Inflammatory macrophage (primary cell): ENCODE measurements around the gene CELF5.
"Not testable (repeated sequence)": the region's sequence is repeated elsewhere in the genome, so short reads cannot be mapped to it uniquely, and the experiment has no call there.

Source experiments
- DNase-seq, 2 donors: peaks; one replicate each; pipeline ENCODE4 v3.0.0-alpha.2; 2020 to 2022

CELF5 gene

GRCh38 chr19:3208317-3209207 lies 15.9 kb upstream of the CELF5 start:
- DNase-seq = no peak

GRCh38 chr19:3210347-3211017 lies 14.0 kb upstream of the CELF5 start:
- peak; percentile 56 to 60 for DNase-seq

GRCh38 chr19:3211191-3211590 lies 13.3 kb upstream of the CELF5 start:
- DNase-seq = no peak

- DNase-seq = no peak
Measured at GRCh38 chr19:3213159-3213558, 11.3 kb upstream of the CELF5 start.

- DNase-seq = no peak
Measured at GRCh38 chr19:3216874-3217273, 7.6 kb upstream of the CELF5 start.

GRCh38 chr19:3220576-3220975 lies 3.9 kb upstream of the CELF5 start:
- DNase-seq = no peak

- not testable (repeated sequence) for DNase-seq
Measured at GRCh38 chr19:3221576-3221975, 2.9 kb upstream of the CELF5 start.

- no peak for DNase-seq
Measured at GRCh38 chr19:3222709-3223108, 1.8 kb upstream of the CELF5 start.

- DNase-seq = no peak
Measured at GRCh38 chr19:3225169-3225485, 666 bp downstream of the CELF5 start.

- DNase-seq = no peak
Measured at GRCh38 chr19:3225677-3226093, 1.2 kb downstream of the CELF5 start.

- DNase-seq = no peak
Measured at GRCh38 chr19:3227054-3227626, 2.7 kb downstream of the CELF5 start.

GRCh38 chr19:3229346-3229743 lies 4.9 kb downstream of the CELF5 start:
- no peak for DNase-seq

- DNase-seq = no peak
Measured at GRCh38 chr19:3229888-3230496, 5.5 kb downstream of the CELF5 start.

- DNase-seq = no peak
Measured at GRCh38 chr19:3231288-3231687, 6.8 kb downstream of the CELF5 start.

GRCh38 chr19:3233116-3233515 lies 8.7 kb downstream of the CELF5 start:
- DNase-seq = no peak

- DNase-seq = no peak
Measured at GRCh38 chr19:3233831-3234230, 9.4 kb downstream of the CELF5 start.

GRCh38 chr19:3234800-3235199 lies 10.3 kb downstream of the CELF5 start:
- DNase-seq = no peak

- not testable (repeated sequence) for DNase-seq
Measured at GRCh38 chr19:3235604-3236003, 11.1 kb downstream of the CELF5 start.

GRCh38 chr19:3236272-3236671 lies 11.8 kb downstream of the CELF5 start:
- DNase-seq = no peak

GRCh38 chr19:3238066-3238561 lies 13.7 kb downstream of the CELF5 start:
- no peak for DNase-seq

GRCh38 chr19:3239367-3239766 lies 14.9 kb downstream of the CELF5 start:
- DNase-seq = no peak

GRCh38 chr19:3243819-3244700 lies 19.6 kb downstream of the CELF5 start:
- DNase-seq = peak; percentile 31 to 55
